Neuronal stem cell (in vitro differentiated cells): ENCODE results near the gene C15orf39.
A peak's percentile ranks its signal among the peaks of the same experiment; 100 is the strongest.
"Not testable (repeated sequence)": the region's sequence is repeated elsewhere in the genome, so short reads cannot be mapped to it uniquely, and the experiment has no call there.

ENCODE experiments used
- DNase-seq: peaks from one replicate; pipeline ENCODE4 v3.0.0-alpha.2; 2013; ENCODE audit warnings: low spot score
- H2AFZ ChIP-seq: one replicate; pipeline ENCODE4 v1.6.1; 2013; ENCODE audit warnings: mild to moderate bottlenecking, low read length, inconsistent platforms
- H2AK5ac ChIP-seq: 2 replicates; pipeline ENCODE4 v1.6.1; 2013; ENCODE audit warnings: low read depth, mild to moderate bottlenecking, inconsistent platforms, low read length, moderate library complexity, mixed read lengths
- H2BK120ac ChIP-seq: 2 replicates; pipeline ENCODE4 v1.6.1; 2013; ENCODE audit warnings: low read depth, mild to moderate bottlenecking, inconsistent platforms, low read length, moderate library complexity, mixed read lengths
- H2BK12ac ChIP-seq: one replicate; pipeline ENCODE4 v1.6.1; 2013; ENCODE audit warnings: low read length, inconsistent platforms
- H2BK15ac ChIP-seq: 2 replicates; pipeline ENCODE4 v1.6.1; 2013; ENCODE audit warnings: mild to moderate bottlenecking, low read length, inconsistent platforms, mixed read lengths
- H2BK5ac ChIP-seq: one replicate; pipeline ENCODE4 v1.6.1; 2013; ENCODE audit warnings: inconsistent platforms, mild to moderate bottlenecking, low read length, moderate library complexity
- H3K14ac ChIP-seq: one replicate; pipeline ENCODE4 v1.6.1; 2013; ENCODE audit warnings: low read length, inconsistent platforms
- H3K18ac ChIP-seq: 2 replicates; pipeline ENCODE4 v1.6.1; 2013; ENCODE audit warnings: low read length, inconsistent platforms
- H3K23ac ChIP-seq: 2 replicates; pipeline ENCODE4 v1.6.1; 2013; ENCODE audit warnings: low read depth, mild to moderate bottlenecking, mixed read lengths, low read length, inconsistent platforms; ENCODE audit not compliant: poor library complexity
- H3K27ac ChIP-seq: replicated peaks from 3 replicates; pipeline ENCODE4 v1.5.1; 2013; ENCODE audit warnings: low read length, inconsistent platforms
- H3K27me3 ChIP-seq, 3 experiments: 2 replicates each; pipeline ENCODE4 v1.6.1; 2013; ENCODE audit warnings: low read length in 3 of 3, mild to moderate bottlenecking in 2 of 3, inconsistent platforms in 1 of 3, low read depth in 1 of 3, mixed read lengths in 1 of 3, moderate library complexity in 1 of 3; ENCODE audit not compliant: control insufficient read depth in 3 of 3, insufficient read depth in 3 of 3
- H3K36me3 ChIP-seq, 2 donors: replicated peaks in 1 of 2; 2 replicates each; pipeline ENCODE4 v1.6.1; 2013; ENCODE audit warnings: low read length in 2 of 2; ENCODE audit not compliant: control insufficient read depth in 2 of 2, insufficient read depth in 2 of 2
- H3K4ac ChIP-seq: 2 replicates; pipeline ENCODE4 v1.6.1; 2013; ENCODE audit warnings: inconsistent platforms, mild to moderate bottlenecking, low read length, moderate library complexity
- H3K4me1 ChIP-seq, 2 donors: 1 replicate in 1 of 2; 2 replicates in 1 of 2; pipeline ENCODE4 v1.6.1; 2013; ENCODE audit warnings: low read length in 2 of 2, low read depth in 1 of 2; ENCODE audit not compliant: control insufficient read depth in 2 of 2, insufficient read depth in 1 of 2
- H3K4me2 ChIP-seq: one replicate; pipeline ENCODE4 v1.6.1; 2013; ENCODE audit warnings: mild to moderate bottlenecking, low read length, inconsistent platforms; ENCODE audit not compliant: insufficient read depth, poor library complexity, severe bottlenecking
- H3K4me3 ChIP-seq, 2 donors: 2 replicates each; pipeline ENCODE4 v1.5.1; 2013; ENCODE audit warnings: low read length in 2 of 2, mild to moderate bottlenecking in 2 of 2, inconsistent platforms in 1 of 2, moderate library complexity in 1 of 2
- H3K79me1 ChIP-seq: one replicate; pipeline ENCODE4 v1.6.1; 2013; ENCODE audit warnings: low read depth, mild to moderate bottlenecking, inconsistent platforms, low read length, moderate library complexity
- H3K9ac ChIP-seq: one replicate; pipeline ENCODE4 v1.6.1; 2013; ENCODE audit warnings: mild to moderate bottlenecking, low read depth, low read length, inconsistent platforms; ENCODE audit not compliant: poor library complexity
- H3K9me3 ChIP-seq, 2 donors: replicated peaks in 1 of 2; 2 replicates each; pipeline versions ENCODE3 to v1.6.1; 2013; ENCODE audit warnings: low read length in 2 of 2, mild to moderate bottlenecking in 2 of 2, inconsistent platforms in 1 of 2, low read depth in 1 of 2, mixed read lengths in 1 of 2, moderate library complexity in 1 of 2; ENCODE audit not compliant: control insufficient read depth in 2 of 2, insufficient read depth in 1 of 2
- H4K8ac ChIP-seq: one replicate; pipeline ENCODE4 v1.6.1; 2013; ENCODE audit warnings: low read depth, mild to moderate bottlenecking, inconsistent platforms, low read length, moderate library complexity
- H4K91ac ChIP-seq: one replicate; pipeline ENCODE4 v1.6.1; 2013; ENCODE audit warnings: low read length, low read depth, mild to moderate bottlenecking, inconsistent platforms; ENCODE audit not compliant: poor library complexity
- WGBS, 2 donors: extraction: QIAGEN DNeasy Blood & Tissue Kit; methylation state at CpG; one replicate each; pipeline ENCODE4 v1.1.7; 2013; ENCODE audit warnings: missing lambda C conversion rate in 2 of 2, mixed read lengths in 1 of 2; ENCODE audit not compliant: insufficient read length in 2 of 2, insufficient replicate concordance in 1 of 2; ENCODE audit errors: extremely low coverage in 2 of 2; 5-methylcytosine and 5-hydroxymethylcytosine counted together

C15orf39 gene

GRCh38 chr15:75224281-75224680 is 22.6 kb downstream of the C15orf39 start:
- Histone ChIP-seq H2BK15ac (peak overlapping the region; percentile 58), H3K18ac (peak overlapping the region; percentile 53), H4K91ac (no peak overlapping the region), H3K4me3 (no peak overlapping the region), H3K14ac (no peak overlapping the region), H2AK5ac (no peak overlapping the region), H2BK12ac (no peak overlapping the region), H3K27ac (no peak overlapping the region), H2BK120ac (no peak overlapping the region), H3K23ac (peak overlapping the region; percentile 37), H3K9me3 (no peaks in the 10 kb centered on the region), H2AFZ (no peak overlapping the region), H3K79me1 (no peaks in the 10 kb centered on the region), H4K8ac (no peak overlapping the region), H3K4ac (no peak overlapping the region), H3K27me3 (peaks cover 0 to 14% (median 0%) of the 10 kb centered on the region in 3 experiments), H3K4me1 (no peaks in the 10 kb centered on the region), H3K9ac (no peak overlapping the region), H2BK5ac (no peak overlapping the region), H3K36me3 (no peaks in the 10 kb centered on the region), H3K4me2 (no peak overlapping the region)
- no peak for DNase-seq
- WGBS, 2 donors = no CpG with 5 or more reads among the region's 12 CpGs

GRCh38 chr15:75225102-75225836 is 23.6 kb downstream of the C15orf39 start:
- not testable (repeated sequence) for H3K4me2 ChIP-seq, H2BK15ac ChIP-seq, H3K4me3 ChIP-seq, H2BK120ac ChIP-seq, H2AFZ ChIP-seq, H3K9ac ChIP-seq, H4K91ac ChIP-seq, DNase-seq, H3K36me3 ChIP-seq, H3K79me1 ChIP-seq, H2BK5ac ChIP-seq, H3K4me1 ChIP-seq, H3K18ac ChIP-seq, H3K4ac ChIP-seq, H2AK5ac ChIP-seq, H2BK12ac ChIP-seq, H3K9me3 ChIP-seq, H3K27ac ChIP-seq, H4K8ac ChIP-seq, H3K23ac ChIP-seq, H3K14ac ChIP-seq
- no CpG with 5 or more reads among the region's 10 CpGs for WGBS, 2 donors
- H3K27me3 ChIP-seq = peaks cover 0 to 14% (median 0%) of the 10 kb centered on the region in 3 experiments

- no peak overlapping the region for H4K91ac ChIP-seq
- H3K9ac ChIP-seq = no peak overlapping the region
- no peaks in the 10 kb centered on the region for H3K36me3 ChIP-seq
- H2BK5ac ChIP-seq = no peak overlapping the region
- no peak overlapping the region for H3K18ac ChIP-seq
- no peak for DNase-seq
- peak overlapping the region in 1 of 2 donors; percentile 25 for H3K4me3 ChIP-seq
- H3K4ac ChIP-seq = no peak overlapping the region
- no peak overlapping the region for H2BK15ac ChIP-seq
- peaks cover 1% of the 10 kb centered on the region for H3K79me1 ChIP-seq
- no peak overlapping the region for H3K4me2 ChIP-seq
- H2AFZ ChIP-seq = no peak overlapping the region
- no peak overlapping the region for H4K8ac ChIP-seq
- no peaks in the 10 kb centered on the region for H3K9me3 ChIP-seq
- H3K23ac ChIP-seq = peak overlapping the region; percentile 52
- no peak overlapping the region for H2AK5ac ChIP-seq
- H3K27me3 ChIP-seq = peaks cover 0 to 14% (median 0%) of the 10 kb centered on the region in 3 experiments
- no peak overlapping the region for H2BK120ac ChIP-seq
- no peak overlapping the region for H3K27ac ChIP-seq
- peaks cover 4 to 5% of the 10 kb centered on the region in 2 donors for H3K4me1 ChIP-seq
- WGBS, 2 donors = no CpG with 5 or more reads among the region's 16 CpGs
- no peak overlapping the region for H3K14ac ChIP-seq
- no peak overlapping the region for H2BK12ac ChIP-seq
These were observed 24.5 kb downstream of the C15orf39 start for GRCh38 chr15:75225951-75226732.

- H3K4me2 ChIP-seq, H3K79me1 ChIP-seq, DNase-seq, H4K8ac ChIP-seq, H3K4ac ChIP-seq, H3K4me3 ChIP-seq, H3K9me3 ChIP-seq, H3K14ac ChIP-seq, H3K18ac ChIP-seq, H3K27ac ChIP-seq, H2AFZ ChIP-seq, H3K4me1 ChIP-seq, H2BK12ac ChIP-seq, H2BK120ac ChIP-seq, H2BK5ac ChIP-seq, H3K23ac ChIP-seq, H2BK15ac ChIP-seq, H2AK5ac ChIP-seq, H4K91ac ChIP-seq, H3K9ac ChIP-seq, H3K36me3 ChIP-seq: not testable (repeated sequence)
- peaks cover 0 to 14% (median 0%) of the 10 kb centered on the region in 3 experiments for H3K27me3 ChIP-seq
- WGBS, 2 donors = no CpG with 5 or more reads among the region's 7 CpGs
These were observed 25.4 kb downstream of the C15orf39 start for GRCh38 chr15:75227112-75227511.
